Right ventricle myocardium superior (tissue), 1 donor: ENCODE data around the gene CST11. TPM values are rescaled to one million over a fixed set of nuclear protein-coding genes. Genes with fewer than 3 reads are reported as not detected.

Source experiments
- ATAC-seq: fragments of 200-7000 bp; cut with Tn5 transposase; one replicate; pipeline ENCODE4 v1.9.1; 2020; ENCODE audit warnings: mild to moderate bottlenecking; ENCODE audit not compliant: poor library complexity
- DNase-seq: peaks from one replicate; pipeline ENCODE4 v3.0.0-alpha.2; 2020
- intact Hi-C: fragments of 100-400 bp; cut with DNase I; formaldehyde crosslinking; loops from one replicate; pipeline ENCODE4 v1.11.2; 2022
- total RNA-seq: library from RNA; stranded (reverse); fragmentation: NEBNext Ultra II Directional; extraction: Animal tissue kit (Norgen Biotek cat#: 25700); gene quantifications from one replicate; pipeline ENCODE4 v1.2.1, GENCODE V29; 2021
- donor health status: DM: no; HTN: yes; CAD: no; lungs with severe emphysema.

Gene CST11
- total RNA-seq, 1 donor from 2014 or later = not detected

DNA sequence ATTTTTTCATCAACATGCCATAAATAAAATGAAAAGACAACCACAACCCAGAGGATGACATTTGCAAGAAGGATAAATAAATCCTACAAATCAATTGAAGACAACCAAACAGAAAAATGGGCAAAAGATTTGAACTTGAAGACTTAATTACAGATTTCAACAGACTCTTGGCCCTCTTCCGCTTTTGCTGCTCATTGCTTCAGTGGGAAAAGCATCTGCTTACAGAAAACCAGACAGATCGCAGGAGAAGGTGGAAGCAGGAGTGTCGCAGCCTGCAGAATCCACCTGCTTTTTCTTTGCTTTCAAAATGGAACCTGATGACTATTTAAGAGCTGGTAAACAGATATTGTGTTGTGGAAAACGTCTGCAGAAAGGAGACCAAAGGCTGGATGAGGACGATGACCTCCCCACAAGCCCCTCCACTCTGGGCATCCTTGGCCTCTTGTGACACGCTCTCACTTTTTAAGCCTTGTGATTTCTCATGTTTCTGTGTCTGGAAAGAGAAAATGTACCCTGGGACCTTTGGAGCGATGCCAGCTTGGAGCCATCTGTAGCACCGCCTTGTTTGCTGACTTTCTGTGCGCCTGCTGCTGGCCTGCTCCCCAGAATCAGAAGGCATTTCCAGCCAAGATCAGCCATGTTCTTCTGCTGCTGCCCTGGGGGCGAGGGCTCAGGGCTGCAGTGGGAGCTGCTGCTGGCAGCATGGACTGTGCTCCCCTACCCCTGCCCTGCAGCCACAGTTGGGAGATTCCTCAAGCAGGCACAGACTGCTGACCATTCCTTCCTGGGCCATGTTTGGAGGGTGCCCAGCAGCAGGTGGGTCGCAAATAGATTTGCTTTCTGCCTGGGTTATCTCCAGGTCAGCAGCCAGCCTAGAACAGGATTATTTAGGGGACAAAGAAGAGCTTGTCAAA is 16.8 kb downstream of the CST11 start:
- DNase-seq = peak; percentile 67
- intact Hi-C loops = no loop called here
- peak; percentile 56 for ATAC-seq

DNA sequence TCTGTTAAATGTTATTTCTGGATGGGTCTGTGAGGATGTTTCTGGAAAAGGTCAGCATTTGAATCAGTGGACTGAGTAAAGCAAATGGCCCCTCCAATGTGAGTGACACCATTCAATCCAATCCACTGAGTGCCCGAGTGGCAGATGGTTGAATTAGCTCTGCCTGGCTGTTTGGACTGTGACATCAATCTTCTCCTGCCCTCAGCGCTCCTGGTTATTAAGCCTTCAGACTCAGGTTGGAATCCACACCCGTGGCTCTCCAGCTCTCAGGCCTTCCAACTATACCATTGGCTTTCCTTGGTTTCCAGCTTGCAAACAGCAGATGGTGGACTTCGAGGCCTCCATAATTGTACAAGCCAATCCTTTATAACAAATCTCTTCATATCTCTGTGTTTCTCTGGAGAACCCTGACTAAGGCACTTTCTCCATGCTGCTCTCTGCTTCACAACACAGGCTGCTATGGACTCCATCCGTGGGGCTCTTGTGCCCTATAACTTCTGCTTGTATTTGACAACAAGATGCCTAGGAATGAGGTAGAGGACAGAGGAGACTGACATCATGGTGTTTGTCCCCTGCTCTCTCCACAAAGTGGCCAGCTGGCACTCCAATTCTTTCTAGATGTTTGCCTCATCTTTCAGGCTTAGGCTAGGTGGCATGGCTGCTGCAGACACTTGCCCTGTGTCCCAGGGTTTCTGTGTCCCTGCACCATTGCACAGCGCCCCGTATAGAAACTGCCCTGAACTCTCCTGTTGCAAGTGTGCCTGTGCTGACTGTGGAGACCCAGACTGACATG is 18.0 kb downstream of the CST11 start:
- DNase-seq (no peak), ATAC-seq (no peak)
- intact Hi-C loops = no loop called here

DNA sequence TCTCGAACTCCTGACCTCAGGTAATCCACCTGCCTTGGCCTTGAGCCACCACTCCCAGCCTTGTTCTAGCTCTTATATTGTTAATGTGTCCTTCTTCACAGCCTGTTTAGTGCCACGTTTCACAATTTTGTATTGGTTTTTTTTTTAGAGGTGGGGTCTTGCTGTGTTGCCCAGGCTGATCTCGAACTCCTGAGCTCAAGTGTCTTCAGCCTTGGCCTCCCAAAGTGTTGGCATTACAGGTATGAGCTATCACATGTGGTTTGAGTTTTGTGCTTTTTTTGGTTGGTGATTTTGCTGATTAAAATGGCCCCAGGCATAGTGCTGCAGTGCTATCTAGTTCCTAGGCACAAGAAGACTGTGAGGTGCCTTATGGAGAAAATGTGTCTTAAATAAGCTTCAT is 19.0 kb downstream of the CST11 start:
- ATAC-seq = no peak
- intact Hi-C loops = no loop called here
- no peak for DNase-seq

DNA sequence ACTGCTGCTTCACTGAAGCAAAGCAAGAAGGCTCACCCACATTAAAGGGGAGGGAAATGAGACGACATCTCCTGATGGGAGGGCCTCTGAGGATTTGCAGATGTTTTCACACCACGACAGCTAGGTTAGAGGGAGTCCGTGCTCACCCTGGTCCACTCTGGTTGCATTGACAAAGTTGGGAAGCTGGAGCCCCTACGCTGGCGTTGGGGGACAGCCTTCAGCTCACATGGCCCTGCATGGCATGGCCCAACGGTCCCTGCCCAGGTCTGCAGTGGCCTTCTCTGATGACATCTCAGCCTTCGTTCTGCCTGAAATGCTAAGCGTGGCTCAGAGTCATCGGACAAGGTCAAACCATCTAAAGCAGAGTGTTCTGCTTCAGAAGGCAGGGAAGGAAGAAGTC is 27.5 kb downstream of the CST11 start:
- intact Hi-C loops = no loop called here
- DNase-seq = no peak
- no peak for ATAC-seq

DNA sequence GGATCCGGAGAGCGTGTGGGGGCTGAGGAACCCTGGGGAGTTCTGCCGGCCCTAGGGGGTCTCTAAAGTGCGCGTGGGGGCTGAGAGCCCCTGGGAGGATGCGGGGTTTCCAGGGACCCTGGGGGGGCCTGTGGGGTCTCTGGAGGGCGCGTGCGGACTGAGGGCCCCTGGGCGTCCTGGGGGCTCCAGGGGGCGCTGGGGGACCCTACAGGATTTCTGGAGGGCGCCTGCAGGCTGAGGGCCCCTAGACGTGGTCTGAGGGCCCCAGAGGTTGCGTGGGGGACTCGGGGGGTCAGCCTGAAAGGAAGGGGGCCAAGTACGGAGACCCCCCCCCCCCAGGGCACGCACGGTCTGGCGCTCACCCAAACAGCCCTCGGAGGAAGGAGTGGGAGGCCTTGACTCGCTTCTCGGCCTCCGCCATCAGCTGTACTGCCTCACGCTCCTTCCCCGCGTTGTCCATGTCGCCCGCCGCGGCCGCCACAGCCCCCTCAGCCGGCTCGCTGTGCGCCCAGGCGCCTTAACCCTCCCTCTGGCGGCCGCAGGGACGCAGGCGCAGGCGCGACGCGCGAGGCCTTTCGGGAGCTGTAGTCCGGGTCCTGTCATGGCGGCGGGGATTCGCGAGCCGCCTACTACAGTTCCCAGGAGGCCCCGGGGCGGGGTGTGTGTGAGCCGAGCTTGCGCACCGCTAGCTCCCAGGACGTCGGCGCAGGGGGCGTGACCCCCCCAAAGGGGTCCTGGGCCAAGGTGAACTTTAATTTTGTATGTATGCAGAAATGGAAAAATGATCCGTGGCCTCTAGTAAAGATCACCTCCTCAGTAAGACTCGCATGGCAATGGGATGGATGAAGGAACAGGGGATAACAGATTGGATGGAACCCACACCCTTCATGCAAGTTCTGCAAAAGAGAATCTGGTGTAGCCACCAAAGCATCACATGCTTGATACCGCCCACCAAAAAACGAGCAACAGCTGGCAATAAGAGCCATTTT is 31.4 kb downstream of the CST11 start, which contains the start of gene NAPB:
NAPB (minus strand) TSS at position 546 of the 989 bp plus-strand sequence; CDS start at position 460, 86 bp downstream.
- ATAC-seq (peak; percentile 99), DNase-seq (peak; percentile 98)
- intact Hi-C loops = loop anchor here (5.0 kb wide), 1 partner anchor 59 kb away; the partner anchor contains the start of gene GZF1

DNA sequence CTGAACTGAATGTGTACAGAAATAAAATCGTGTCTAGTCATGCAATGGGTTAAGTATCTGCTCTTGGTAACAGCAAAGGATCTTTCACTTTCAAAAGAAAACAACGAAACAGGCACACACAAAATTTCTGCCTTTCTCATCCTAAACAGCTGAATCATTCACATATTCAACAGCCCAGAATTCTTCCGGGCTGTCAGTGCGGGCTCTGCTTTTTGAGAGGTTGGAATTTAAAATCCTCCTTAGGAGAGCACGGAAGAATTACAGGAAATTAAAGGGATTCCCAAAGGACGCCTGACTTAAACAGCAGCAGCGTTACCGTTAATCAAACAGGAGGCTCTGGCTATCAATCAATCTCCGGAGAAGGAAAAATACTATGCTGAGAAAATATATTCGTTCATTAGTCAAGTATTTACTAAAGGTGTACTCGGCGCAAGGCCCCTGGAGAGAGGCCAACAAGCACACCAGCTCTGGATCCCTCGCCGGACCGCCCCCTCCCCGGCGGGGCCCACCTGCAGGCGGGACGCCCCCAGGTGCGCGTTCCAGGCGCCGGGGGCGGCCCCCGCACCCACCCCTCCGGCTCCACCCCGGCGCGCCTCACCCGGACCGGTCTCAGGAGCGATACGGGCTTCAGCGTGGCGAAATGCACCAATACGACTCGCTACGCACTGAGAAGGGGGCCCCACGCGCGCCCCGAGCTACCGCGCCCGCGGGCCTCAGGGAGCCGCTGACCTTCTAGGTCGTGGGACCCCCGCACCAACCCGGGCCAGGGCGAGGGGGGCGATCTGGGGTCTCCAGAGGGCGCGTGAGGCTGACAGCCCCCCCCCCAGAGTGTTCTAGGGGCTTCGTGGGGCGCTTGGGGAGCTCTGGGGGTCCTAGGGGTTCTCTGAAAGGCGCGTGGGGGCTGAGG is 32.4 kb downstream of the CST11 start:
- peak; percentile 57 for DNase-seq
- intact Hi-C loops = loop anchor here (5.0 kb wide), 1 partner anchor 58 kb away; the partner anchor contains the start of gene GZF1
- peak; percentile 67 for ATAC-seq

DNA sequence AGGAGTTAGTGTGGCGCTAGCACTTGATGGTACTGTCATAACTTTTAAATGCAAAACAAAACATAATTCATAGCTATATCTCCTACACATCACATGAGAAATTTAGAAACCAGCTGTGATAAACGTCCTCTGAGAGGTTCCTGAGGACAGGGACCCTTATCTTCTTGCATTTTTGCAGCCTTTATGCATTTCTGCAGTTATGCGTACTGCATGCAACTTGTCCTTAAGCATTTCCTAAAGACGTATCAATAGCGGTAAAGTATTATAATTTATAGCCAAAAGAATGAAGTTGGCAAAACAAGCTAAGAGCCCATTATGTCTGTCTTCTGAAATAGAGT is 33.0 kb downstream of the CST11 start:
- DNase-seq = no peak
- intact Hi-C loops = no loop called here
- ATAC-seq = no peak

DNA sequence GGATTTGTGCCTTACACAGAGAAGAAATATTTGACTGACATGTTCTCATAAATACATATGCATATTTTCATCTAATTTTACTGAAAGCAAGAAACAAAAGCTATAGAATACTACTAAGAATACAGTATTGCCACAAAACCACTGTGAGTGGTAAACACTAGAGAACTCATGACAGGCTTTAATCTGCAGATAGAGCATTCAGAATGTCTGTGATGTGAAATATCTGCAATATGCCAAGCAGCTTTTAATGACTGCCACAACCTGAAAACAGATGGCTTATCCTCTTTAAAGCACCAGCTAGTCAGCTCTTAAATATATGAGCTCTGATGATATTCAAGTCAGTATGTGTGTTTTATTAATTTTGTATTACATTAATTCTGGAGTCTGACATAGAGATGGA is 34.8 kb downstream of the CST11 start:
- DNase-seq (no peak), ATAC-seq (no peak)
- intact Hi-C loops = no loop called here

DNA sequence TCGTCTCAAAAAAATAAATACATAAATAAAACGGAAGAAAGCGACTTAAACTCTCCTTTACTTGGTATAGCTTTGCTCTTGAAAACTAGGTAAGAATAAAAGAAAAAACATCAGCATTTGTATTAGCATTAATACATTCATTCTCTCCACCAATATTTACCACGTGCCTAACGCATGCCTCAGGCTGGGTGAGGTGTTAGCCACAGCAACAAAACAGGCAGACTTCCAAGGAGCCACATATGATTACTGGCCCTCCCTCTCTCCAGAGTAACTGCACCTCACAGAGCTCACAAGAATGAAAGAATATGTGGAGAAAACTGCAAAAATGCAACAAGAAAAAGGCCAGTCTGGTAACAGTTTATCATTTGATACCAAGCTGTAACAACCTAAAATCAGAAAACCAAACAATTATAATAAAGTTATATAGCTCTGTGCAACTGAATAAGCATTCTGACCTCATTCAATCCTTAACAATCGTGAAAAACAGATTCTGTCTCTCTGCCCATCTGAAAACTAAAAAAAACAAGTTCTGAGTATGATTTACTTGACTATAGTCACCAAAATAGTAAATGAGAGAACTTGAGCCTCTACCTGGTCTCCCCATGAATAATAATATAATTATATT is 36.6 kb downstream of the CST11 start:
- DNase-seq = no peak
- no peak for ATAC-seq
- intact Hi-C loops = no loop called here

DNA sequence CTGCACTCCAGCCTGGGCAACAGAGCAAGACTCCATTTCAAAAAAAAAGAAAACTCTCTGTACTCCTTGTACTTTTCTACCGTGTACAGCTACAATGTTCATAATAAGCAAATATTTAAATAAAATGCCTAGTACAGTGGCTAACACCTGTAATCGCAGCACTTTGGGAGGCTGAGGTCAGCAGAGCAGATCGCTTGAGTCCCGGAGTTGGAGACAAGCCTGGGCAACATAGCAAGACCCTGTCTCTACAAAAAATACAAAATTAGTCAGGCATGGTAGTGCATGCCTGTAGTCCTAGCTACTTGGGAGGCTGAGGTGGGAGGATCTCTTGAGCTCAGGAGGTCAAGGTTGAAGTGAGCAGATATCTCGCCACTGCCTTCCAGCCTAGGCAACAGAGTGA is 37.1 kb downstream of the CST11 start:
- intact Hi-C loops = no loop called here
- no peak for DNase-seq
- ATAC-seq = no peak

DNA sequence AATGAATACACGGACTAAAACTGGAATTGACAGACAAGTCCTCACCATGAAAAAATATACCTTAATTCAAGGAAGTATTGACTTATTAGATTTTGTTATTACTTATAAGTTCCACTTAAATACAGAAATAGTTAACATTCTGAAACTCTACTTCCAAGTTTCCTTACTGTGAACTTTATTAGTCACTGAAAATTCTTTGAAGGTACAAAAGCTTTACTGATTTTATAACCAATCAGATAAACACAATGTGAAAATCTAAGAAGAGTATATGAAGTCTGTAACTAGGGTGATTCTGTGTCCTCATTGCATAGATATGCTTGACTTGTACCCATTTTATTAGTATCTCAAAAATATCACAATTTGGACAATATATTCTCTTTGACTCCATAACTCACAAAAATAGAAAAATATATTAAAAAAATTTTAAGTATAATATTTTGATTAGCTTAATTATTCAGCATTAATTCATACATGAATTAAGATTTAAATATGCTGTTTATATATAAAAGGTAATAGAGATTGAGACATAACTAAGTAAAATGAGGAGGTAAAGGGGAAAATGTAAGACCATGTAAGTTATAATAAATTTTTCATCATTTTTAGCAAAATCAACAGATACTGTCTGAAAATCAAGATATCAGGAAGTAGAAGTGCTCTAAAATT is 38.0 kb downstream of the CST11 start:
- intact Hi-C loops = no loop called here
- DNase-seq (no peak), ATAC-seq (no peak)

DNA sequence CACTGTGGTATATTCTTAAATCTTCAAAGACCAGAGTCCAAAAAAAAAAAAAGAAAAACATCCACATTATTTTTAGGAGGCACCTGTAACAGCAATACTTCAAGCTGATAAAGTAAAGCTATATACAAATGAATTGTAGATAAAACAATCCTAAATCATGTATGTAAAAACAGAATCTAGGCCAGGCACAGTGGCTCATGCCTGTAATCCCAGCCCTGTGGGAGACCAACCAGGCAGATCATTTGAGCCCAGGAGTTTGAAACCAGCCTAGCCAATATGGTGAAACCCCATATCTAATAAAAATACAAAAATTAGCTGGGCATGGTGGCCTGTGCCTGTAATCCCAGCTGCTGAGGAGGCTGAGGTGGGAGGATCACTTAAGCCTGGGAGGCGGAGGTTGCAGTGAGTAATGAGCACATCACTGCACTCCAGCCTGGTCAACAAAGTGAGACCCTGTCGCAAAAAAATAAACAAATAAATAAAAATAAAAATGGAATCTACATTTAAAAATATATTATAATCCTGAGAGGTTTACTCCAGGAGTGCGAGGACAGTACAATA is 38.7 kb downstream of the CST11 start:
- DNase-seq = no peak
- intact Hi-C loops = no loop called here
- ATAC-seq = no peak

DNA sequence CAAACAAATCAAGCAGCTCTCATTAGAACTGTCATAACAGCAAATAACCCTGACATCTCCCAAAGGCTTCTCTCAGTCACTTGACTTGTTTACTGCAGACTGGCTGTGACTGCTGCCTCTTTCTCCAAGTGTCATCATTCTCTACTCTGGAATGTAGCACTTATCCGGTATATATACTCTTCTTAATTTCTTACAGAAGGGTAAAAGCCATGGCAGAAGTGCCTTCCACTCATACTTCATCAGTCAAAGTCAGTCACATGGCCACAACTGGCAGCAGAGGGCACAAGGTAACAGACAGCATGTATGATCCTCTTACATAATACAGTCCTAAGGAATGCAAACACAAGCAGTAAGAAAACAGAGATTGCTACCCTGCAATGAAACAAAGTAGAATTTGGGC is 40.6 kb downstream of the CST11 start:
- ATAC-seq (peak; percentile 81), DNase-seq (no peak)
- intact Hi-C loops = no loop called here

DNA sequence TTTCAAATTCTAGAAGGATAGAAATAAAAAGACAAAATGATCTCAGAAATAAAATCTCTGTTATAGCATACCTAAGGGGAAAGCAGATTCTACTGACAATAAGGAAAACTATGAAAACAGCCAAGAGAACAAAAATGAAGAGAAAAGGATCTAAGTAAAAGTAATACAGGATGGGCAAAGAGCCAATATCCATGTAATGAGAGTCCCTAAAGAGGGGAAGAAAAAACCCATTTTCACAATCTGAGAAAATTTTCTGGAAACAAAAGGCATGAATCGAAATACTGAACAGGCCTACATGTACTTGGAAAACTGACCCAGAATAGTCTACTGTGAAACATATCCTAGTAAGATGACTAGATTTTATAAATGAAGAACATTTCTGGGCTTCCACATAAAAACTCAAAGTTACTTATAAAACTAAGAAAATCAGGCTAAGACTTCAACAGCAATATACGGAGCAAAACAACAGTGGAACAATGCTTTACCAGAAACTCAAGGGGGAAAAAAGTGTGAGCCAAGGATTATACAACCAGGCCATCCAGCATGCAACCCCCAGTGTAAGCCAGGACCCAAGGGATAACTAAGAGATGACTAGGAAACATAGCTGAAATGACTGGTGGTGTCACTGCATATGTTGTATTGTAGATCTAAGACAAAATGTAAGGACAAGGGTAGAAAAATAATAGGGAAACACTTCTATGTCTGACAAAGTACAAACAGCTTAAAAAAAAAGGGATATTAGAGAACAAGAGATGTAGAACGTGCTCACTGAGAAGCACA is 41.6 kb downstream of the CST11 start:
- no peak for DNase-seq
- intact Hi-C loops = no loop called here
- no peak for ATAC-seq

DNA sequence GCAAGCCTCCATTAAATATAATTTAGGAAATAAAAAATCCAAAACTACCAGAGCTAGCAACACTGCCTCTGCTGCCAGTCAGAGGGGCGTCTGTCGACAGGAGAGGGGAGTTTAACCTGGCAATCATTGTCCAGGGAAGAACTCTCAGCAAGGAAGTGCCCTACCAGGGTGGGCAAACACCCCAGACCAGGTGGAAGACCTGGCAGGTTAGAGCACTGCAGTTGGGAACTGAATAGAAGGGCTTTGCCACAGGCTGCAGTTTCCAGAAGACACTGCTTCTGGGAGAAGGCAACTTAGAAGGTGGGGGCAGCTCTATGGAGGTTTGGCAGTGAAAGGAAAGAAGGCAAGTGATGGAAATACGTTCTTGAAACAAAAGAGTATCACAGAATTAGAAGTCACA is 42.9 kb downstream of the CST11 start:
- intact Hi-C loops = no loop called here
- ATAC-seq (no peak), DNase-seq (no peak)

DNA sequence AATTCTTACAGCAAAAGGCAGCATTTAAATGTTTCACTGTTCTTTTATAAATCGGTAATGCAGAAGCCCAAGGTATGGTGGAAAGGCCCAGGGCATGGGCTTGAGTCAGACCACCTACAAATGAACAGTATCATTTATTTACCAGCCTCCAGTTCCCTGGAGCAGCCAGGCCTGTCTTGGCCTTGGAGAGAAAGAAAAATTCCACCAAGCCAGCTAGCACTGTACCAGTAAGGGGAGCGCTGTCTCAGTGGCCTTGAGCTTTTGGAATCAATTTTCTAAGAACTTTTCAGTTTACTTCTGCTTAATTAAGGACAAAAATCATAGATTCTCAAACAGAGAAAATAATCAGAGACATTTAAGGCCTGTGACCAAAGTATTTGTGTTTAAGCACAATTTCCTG is 43.7 kb downstream of the CST11 start:
- intact Hi-C loops = no loop called here
- DNase-seq (no peak), ATAC-seq (no peak)
